ACC112 (cell line): ENCODE measurements around the gene PSG1.
"Not testable (repeated sequence)": the region's sequence is repeated elsewhere in the genome, so short reads cannot be mapped to it uniquely, and the experiment has no call there.

Experiments
- H2AFZ ChIP-seq: fragments of 200-600 bp; sonication (generic); one replicate; pipeline ENCODE4 v1.6.0; 2017; ENCODE audit warnings: antibody characterized with exemption, low read length; ENCODE audit not compliant: unreplicated experiment
- H3K27ac ChIP-seq: fragments of 200-600 bp; sonication (generic); 2 replicates; pipeline ENCODE4 v1.5.1; 2014; ENCODE audit warnings: low read depth, mild to moderate bottlenecking, antibody characterized with exemption, low read length, moderate library complexity
- H3K27me3 ChIP-seq: fragments of 200-600 bp; sonication (generic); 2 replicates; pipeline ENCODE4 v1.6.1; 2014; ENCODE audit warnings: mild to moderate bottlenecking, antibody characterized with exemption, low read length, moderate library complexity, mixed read lengths; ENCODE audit not compliant: insufficient read depth
- H3K36me3 ChIP-seq: fragments of 200-600 bp; sonication (generic); 2 replicates; pipeline ENCODE4 v1.6.1; 2016; ENCODE audit warnings: mild to moderate bottlenecking, antibody characterized with exemption, low read length, moderate library complexity, mixed read lengths; ENCODE audit not compliant: insufficient read depth
- H3K4me1 ChIP-seq: fragments of 200-600 bp; sonication (generic); one replicate; pipeline ENCODE4 v1.6.1; 2016; ENCODE audit warnings: low read length, mixed read lengths; ENCODE audit not compliant: insufficient read depth, unreplicated experiment, control insufficient read depth
- H3K4me3 ChIP-seq: fragments of 200-600 bp; sonication (generic); 2 replicates; pipeline ENCODE4 v1.5.1; 2014; ENCODE audit warnings: mild to moderate bottlenecking, low read depth, low read length
- H3K79me2 ChIP-seq: fragments of 200-600 bp; sonication (generic); one replicate; pipeline ENCODE4 v1.6.0; 2016; ENCODE audit warnings: low read length; ENCODE audit not compliant: control insufficient read depth, unreplicated experiment, insufficient read depth

PSG1 gene

DNA sequence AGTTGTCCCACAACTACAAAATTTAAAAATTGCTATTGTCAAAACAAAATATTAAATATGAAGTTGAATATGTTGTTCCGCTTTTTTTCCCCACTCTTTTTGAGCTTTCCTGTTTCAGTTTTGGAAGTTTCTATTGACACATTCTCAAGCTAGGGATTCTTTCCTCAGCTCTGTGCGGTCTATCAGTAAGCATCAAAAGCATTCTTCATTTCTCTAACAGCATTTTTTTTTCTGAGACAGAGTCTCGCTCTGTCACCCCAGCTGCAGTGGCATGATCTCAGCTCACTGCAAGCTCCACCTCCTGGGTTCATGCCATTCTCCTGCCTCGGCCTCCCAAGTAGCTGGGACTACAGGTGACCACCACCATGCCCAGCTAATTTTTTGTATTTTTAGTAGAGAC is 33.4 kb upstream of the PSG1 start:
- H3K79me2 ChIP-seq, H3K4me1 ChIP-seq, H3K27ac ChIP-seq, H3K36me3 ChIP-seq, H2AFZ ChIP-seq, H3K4me3 ChIP-seq, H3K27me3 ChIP-seq: not testable (repeated sequence)

DNA sequence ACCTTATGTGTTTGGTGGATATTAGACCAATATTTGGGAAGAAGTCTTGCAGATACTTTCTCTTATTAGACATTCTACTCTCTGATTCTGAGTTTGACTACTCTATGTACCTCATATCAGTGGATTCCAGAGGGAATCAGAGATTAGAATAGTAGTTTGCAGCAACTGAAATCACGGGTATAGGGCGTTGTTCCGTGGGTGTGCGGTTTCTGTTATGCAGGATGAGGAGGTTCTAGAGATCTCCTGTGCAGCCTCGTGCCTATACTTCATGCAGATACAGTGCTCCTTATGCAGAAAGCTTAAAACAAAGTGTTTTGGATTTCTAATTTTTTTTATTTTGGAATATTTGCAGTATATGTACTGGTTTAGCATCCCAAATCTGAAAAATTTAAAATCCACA is 32.2 kb upstream of the PSG1 start:
- not testable (repeated sequence) for H3K79me2 ChIP-seq, H2AFZ ChIP-seq, H3K27me3 ChIP-seq, H3K4me3 ChIP-seq, H3K36me3 ChIP-seq, H3K27ac ChIP-seq, H3K4me1 ChIP-seq

DNA sequence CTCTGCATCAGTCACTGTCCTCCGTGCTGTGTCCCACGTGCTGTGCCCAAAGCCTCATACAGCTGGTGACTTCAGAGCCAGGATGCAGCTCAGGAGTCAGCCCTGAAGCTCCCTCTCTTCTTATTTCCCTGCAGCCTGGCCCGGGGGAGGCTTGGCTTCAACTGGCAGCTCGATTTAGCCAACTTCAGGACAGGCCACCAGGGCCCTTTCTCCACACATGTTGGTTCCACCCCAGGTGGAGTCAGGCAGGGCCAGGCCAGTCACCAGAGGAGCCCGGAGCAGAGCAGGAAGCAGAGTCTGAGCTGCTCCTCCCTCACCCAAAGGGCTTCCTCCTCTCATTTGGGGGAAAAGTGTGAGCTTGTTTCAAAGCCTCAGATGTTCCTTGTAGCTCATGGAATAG is 26.6 kb upstream of the PSG1 start:
- not testable (repeated sequence) for H3K79me2 ChIP-seq, H3K4me1 ChIP-seq, H3K27ac ChIP-seq, H3K4me3 ChIP-seq, H3K27me3 ChIP-seq, H2AFZ ChIP-seq, H3K36me3 ChIP-seq

DNA sequence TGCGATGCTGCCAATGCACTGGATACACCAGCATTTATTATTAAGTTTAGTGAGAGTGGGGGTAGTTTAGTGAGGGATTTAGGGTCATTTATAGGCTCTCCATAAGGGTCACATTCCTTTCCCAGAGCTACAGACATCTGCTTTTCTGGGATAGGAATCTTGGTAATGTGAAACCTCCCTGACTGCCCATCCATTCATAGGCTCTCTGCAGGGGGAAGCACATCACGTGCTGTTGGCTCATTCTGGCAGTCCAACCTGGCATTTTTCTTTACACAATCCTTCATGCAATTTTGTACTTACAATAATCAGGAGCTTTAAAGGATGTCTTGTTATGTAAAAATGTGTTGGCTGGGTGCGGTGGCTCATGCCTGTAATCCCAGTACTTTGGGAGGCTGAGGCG is 21.0 kb upstream of the PSG1 start:
- H3K4me1 ChIP-seq, H3K27ac ChIP-seq, H3K36me3 ChIP-seq, H3K4me3 ChIP-seq, H2AFZ ChIP-seq, H3K79me2 ChIP-seq, H3K27me3 ChIP-seq: not testable (repeated sequence)

DNA sequence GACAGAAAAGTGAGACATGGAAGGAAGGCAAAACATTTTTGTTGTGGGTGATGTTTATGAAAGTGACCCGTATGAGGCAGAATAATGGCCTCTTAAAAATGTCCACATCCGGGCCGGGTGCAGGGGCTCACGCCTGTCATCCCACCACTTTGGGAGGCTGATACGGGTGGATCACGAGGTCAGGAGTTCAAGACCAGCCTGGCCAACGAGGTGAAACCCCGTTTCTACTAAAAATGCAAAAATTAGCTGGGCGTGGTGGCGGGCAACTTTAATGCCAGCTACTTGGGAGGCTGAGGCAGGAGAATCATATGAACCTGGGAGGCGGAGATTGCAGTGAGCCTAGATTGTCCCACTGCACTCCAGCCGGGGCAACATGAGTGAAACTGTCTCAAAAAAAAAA is 20.2 kb upstream of the PSG1 start:
- not testable (repeated sequence) for H3K27me3 ChIP-seq, H2AFZ ChIP-seq, H3K79me2 ChIP-seq, H3K36me3 ChIP-seq, H3K4me3 ChIP-seq, H3K4me1 ChIP-seq
- peak overlapping the region; percentile 16; the same call in 1 of the 2 replicates for H3K27ac ChIP-seq

DNA sequence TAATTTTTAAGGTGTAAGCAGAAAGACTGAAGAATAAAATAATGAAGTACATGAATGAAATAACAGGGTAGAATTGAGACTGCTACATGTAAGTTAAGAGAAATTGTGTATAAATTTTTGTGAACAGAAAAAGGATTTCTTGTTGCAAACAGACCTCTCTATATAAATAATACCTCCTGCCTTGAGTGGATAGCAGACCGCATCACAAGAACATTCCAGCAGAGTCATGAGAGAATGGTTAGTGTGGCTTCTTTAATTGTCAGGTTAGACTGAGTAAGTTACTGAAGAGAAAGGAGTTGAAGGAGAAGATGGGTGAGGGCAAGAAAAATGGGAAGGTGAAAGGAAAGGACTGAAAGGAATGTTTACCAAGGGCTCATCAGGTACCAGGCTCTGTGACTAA is 19.6 kb upstream of the PSG1 start:
- not testable (repeated sequence) for H3K27me3 ChIP-seq, H3K79me2 ChIP-seq, H3K36me3 ChIP-seq, H2AFZ ChIP-seq, H3K4me3 ChIP-seq, H3K4me1 ChIP-seq
- peak overlapping the region; percentile 50; the same call in 1 of the 2 replicates for H3K27ac ChIP-seq

DNA sequence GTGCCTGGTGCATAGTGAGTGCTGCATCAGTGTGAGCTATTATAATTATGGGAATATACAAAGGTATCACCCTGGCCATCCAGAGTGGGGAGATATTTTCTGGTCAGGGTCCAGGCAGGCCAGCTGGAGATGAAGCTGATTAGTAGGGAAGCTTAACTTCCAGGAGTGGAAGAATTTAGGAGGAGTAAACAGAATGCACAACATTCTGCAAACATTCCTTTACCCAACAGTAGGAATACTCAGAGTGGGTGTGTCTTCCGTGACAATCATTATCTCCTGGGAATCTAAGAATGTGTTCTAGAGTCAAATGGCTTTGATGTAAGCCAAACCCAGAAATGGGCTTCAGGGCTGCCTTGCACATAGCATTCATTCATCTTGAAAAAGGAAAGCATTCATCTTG is 19.1 kb upstream of the PSG1 start:
- H3K4me1 ChIP-seq, H2AFZ ChIP-seq, H3K36me3 ChIP-seq, H3K4me3 ChIP-seq, H3K27me3 ChIP-seq, H3K27ac ChIP-seq, H3K79me2 ChIP-seq: not testable (repeated sequence)

DNA sequence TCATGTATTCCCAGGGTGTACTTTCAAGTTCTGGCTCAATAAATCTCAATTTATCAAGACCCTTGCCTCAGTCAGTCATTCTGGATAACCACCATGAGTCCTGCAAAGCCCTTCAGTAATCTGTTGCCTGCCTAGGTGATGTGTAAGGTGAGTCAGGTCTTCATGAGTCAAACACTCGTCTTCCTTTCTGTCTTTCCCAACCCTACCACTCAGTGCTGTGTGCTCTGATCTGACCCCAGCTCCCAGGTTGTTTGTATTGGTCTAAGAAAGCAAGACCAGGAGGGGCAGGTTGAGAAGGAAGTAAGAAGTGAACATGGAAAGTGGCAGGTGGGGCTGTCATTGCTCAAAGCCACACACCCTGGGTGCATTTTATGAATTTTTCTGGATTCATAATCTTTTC is 18.2 kb upstream of the PSG1 start:
- not testable (repeated sequence) for H2AFZ ChIP-seq, H3K4me1 ChIP-seq, H3K79me2 ChIP-seq, H3K27me3 ChIP-seq, H3K36me3 ChIP-seq, H3K4me3 ChIP-seq, H3K27ac ChIP-seq

DNA sequence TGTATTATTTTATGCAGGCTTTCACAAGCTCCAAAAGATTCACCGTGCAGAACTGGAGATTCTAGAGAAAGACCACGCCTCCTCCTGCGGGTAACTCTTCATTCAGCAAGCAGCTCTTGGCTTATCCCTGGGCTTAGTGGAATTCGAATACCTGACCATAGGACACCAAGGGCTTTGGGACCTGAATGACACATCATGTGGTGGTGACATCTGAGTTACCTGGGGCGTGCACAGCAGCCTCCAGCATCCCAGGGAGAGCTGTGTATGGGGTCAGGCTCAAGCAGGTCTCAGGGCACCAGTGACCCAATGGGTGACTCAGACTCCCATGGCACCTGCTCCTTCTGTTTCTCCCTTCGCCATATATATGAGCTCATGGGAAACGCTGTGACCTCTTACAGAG is 10.9 kb upstream of the PSG1 start:
- H3K27me3 ChIP-seq, H2AFZ ChIP-seq, H3K4me3 ChIP-seq, H3K79me2 ChIP-seq, H3K4me1 ChIP-seq, H3K36me3 ChIP-seq, H3K27ac ChIP-seq: not testable (repeated sequence)

DNA sequence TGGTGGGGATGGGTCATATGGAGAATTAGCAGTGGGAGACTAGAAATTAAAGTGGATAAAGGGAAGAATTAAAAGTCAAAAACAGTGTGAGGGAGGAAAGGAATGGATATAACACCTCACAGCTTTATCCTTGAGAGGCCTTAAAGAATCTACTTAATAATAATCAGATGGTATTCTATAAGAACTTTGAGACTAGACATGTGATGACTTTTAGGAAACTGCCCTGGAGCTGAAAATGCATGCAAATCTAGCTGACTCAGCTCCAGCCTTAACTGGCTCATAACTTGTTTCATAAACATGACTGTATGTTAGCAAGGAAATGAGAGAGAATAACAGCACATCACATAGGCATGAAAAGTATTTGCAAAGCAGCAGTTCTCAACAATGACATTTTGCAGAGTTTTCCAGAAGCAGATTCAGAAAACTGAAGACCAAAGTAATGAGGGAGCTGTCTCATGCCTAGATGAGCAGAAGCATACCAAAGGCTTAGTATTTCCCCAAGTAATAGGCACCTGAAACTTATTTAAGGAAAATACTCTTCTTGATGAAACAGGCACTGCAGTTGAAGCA is 8.4 kb upstream of the PSG1 start:
- H2AFZ ChIP-seq, H3K36me3 ChIP-seq, H3K4me1 ChIP-seq, H3K27me3 ChIP-seq, H3K79me2 ChIP-seq, H3K4me3 ChIP-seq: not testable (repeated sequence)
- peak overlapping the region; percentile 41 for H3K27ac ChIP-seq

DNA sequence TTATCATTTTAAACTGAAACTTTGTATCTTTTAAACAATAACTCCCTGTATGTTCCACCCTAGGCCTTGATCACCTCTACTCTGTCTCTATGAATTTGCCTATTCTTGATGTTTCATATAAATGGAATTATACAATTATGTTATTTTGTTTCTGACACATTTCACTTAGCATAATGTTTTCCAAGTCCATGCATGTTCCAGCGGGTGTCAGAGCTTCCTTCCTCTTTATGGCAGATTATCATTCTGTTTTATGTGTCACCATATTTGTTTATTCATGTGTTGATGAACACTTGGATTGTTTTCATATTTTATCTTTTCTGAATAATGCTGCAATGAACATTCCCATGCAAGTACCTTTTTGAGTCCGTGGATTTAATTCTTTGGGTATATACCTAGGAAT is 3.2 kb upstream of the PSG1 start:
- H3K27me3 ChIP-seq, H3K36me3 ChIP-seq, H3K4me1 ChIP-seq, H3K79me2 ChIP-seq, H3K27ac ChIP-seq, H3K4me3 ChIP-seq, H2AFZ ChIP-seq: not testable (repeated sequence)

DNA sequence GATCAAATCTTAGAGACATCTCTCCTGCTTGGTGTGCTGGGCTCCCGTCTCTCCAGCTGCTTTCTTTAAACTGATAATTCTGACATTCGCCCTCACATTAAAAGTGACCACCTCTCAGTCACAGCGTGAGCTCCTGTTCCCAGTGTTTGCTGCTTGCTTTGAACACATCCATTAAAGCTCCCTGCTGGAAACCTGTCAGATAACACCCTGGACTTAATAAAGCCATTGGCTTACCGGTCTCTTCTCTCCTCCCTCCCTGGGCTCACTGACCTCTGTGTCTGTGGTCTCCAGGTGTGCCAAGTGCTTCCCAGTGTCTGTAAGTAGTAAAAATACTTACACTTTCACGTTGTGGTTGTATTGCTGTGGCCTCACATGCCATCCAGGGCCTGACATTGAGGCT is 2.5 kb upstream of the PSG1 start:
- not testable (repeated sequence) for H3K4me1 ChIP-seq, H2AFZ ChIP-seq, H3K36me3 ChIP-seq, H3K27ac ChIP-seq, H3K79me2 ChIP-seq, H3K27me3 ChIP-seq, H3K4me3 ChIP-seq
